ENCODE results near the gene DNAJC1.
A peak's percentile ranks its signal among the peaks of the same experiment; 100 is the strongest.

Gene DNAJC1

GRCh38 chr10:21727452-21728168, 275.9 kb downstream of the DNAJC1 start:
- TF ChIP-seq, protein P1, sequence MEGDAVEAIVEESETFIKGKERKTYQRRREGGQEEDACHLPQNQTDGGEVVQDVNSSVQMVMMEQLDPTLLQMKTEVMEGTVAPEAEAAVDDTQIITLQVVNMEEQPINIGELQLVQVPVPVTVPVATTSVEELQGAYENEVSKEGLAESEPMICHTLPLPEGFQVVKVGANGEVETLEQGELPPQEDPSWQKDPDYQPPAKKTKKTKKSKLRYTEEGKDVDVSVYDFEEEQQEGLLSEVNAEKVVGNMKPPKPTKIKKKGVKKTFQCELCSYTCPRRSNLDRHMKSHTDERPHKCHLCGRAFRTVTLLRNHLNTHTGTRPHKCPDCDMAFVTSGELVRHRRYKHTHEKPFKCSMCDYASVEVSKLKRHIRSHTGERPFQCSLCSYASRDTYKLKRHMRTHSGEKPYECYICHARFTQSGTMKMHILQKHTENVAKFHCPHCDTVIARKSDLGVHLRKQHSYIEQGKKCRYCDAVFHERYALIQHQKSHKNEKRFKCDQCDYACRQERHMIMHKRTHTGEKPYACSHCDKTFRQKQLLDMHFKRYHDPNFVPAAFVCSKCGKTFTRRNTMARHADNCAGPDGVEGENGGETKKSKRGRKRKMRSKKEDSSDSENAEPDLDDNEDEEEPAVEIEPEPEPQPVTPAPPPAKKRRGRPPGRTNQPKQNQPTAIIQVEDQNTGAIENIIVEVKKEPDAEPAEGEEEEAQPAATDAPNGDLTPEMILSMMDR (IDR thresholded peaks at IDR 0.05; ENCODE audit: low read depth, low read length, poor library complexity, severe bottlenecking): no peak
- no peak for TF ChIP-seq EZH2phosphoT487 (IDR thresholded peaks at IDR 0.05; ENCODE audit: borderline replicate concordance, low read length)
- H3K4me1 ChIP-seq (ENCODE audit: control insufficient read depth, low read length): peaks cover 21% of the 10 kb centered on the region
- H4K20me1 ChIP-seq (ENCODE audit: control insufficient read depth, insufficient read depth, low read depth, low read length): peaks cover 11% of the 10 kb centered on the region; the same call in 1 of the 2 replicates
- no peaks in the 10 kb centered on the region for H3K27me3 ChIP-seq (ENCODE audit: control insufficient read depth, low read length)
- peaks cover 6% of the 10 kb centered on the region for H3K79me2 ChIP-seq (ENCODE audit: control insufficient read depth, low read length)
- peaks cover 53% of the 10 kb centered on the region for H3K36me3 ChIP-seq (ENCODE audit: control insufficient read depth, low read length)
- H3K4me3 ChIP-seq (ENCODE audit: low read length): no peak overlapping the region
- no peaks in the 10 kb centered on the region for H3K9me2 ChIP-seq (replicated peaks; ENCODE audit: control insufficient read depth, low read length)
- no peaks in the 10 kb centered on the region for H3K9me3 ChIP-seq (ENCODE audit: control insufficient read depth, insufficient read depth, low read length)
- no peak overlapping the region for H3K27ac ChIP-seq (ENCODE audit: low read depth, low read length)
- peaks cover 19% of the 10 kb centered on the region for H3F3A ChIP-seq (ENCODE audit: control insufficient read depth, insufficient read depth)
- no peak overlapping the region for H3K4me2 ChIP-seq (ENCODE audit: low read length)

GRCh38 chr10:21726601-21727225, 276.8 kb downstream of the DNAJC1 start:
- peaks cover 11% of the 10 kb centered on the region; the same call in 1 of the 2 replicates for H4K20me1 ChIP-seq (ENCODE audit: control insufficient read depth, insufficient read depth, low read depth, low read length)

DNA sequence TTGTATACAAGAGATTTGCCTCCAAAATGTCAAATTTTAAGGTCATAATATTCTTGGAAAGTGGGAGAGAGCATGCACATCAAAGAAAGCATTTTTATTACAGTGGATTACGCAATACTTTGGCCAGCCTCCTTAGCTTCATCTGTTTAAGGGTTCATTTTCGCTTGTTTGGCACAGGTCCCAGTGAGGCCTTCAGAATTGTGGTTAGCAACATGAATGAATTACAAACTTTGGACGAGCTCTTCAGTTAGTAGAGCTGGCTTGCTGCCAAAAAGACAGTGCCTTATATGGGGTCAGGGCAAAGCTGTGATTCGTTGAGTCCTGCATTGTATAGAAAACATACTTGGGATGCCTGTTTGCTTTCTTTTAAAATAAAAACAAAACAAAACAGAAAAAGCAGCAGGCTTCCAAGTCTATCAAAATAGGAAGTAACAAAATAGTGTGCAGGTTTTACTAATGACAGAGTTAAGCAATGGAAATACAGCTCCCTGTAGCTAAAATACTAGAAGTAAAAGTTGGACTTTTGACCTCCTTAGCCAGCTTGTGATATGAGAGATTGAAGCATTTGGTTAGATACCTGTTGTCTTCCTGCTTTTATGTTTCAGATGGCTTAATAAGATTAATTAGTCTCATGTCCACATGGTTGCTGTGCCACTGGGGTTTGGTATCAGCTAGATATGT, 278.7 kb downstream of the DNAJC1 start:
- peaks cover 6% of the 10 kb centered on the region for H3K79me2 ChIP-seq (ENCODE audit: control insufficient read depth, low read length)
- H3K4me1 ChIP-seq (ENCODE audit: control insufficient read depth, low read length): peaks cover 21% of the 10 kb centered on the region
- peaks cover 11% of the 10 kb centered on the region; the same call in 1 of the 2 replicates for H4K20me1 ChIP-seq (ENCODE audit: control insufficient read depth, insufficient read depth, low read depth, low read length)
- no peak for TF ChIP-seq EZH2phosphoT487 (IDR thresholded peaks at IDR 0.05; ENCODE audit: borderline replicate concordance, low read length)
- TF ChIP-seq, protein P1 (IDR thresholded peaks at IDR 0.05; ENCODE audit: low read depth, low read length, poor library complexity, severe bottlenecking): no peak
- H3F3A ChIP-seq (ENCODE audit: control insufficient read depth, insufficient read depth): peaks cover 13% of the 10 kb centered on the region
- H3K9me2 ChIP-seq (replicated peaks; ENCODE audit: control insufficient read depth, low read length): no peaks in the 10 kb centered on the region
- H3K9me3 ChIP-seq (ENCODE audit: control insufficient read depth, insufficient read depth, low read length): no peaks in the 10 kb centered on the region
- no peaks in the 10 kb centered on the region for H3K27me3 ChIP-seq (ENCODE audit: control insufficient read depth, low read length)
- H3K27ac ChIP-seq (ENCODE audit: low read depth, low read length): no peak overlapping the region
- H3K36me3 ChIP-seq (ENCODE audit: control insufficient read depth, low read length): peaks cover 45% of the 10 kb centered on the region
- H3K4me3 ChIP-seq (ENCODE audit: low read length): 0 out of 2 replicates have a peak overlapping the region, but pooled peaks have one; percentile 3
- H3K4me2 ChIP-seq (ENCODE audit: low read length): peak overlapping the region; percentile 37

More at GRCh38 chr10:21726601-21727225, 276.8 kb downstream of the DNAJC1 start:
- Histone ChIP-seq H3K4me2 (ENCODE audit: low read length) (no peak overlapping the region), H3K9me3 (ENCODE audit: control insufficient read depth, insufficient read depth, low read length) (no peaks in the 10 kb centered on the region), H3K4me3 (ENCODE audit: low read length) (no peak overlapping the region), H3K4me1 (ENCODE audit: control insufficient read depth, low read length) (peaks cover 21% of the 10 kb centered on the region), H3K9me2 (replicated peaks; ENCODE audit: control insufficient read depth, low read length) (no peaks in the 10 kb centered on the region), H3K36me3 (ENCODE audit: control insufficient read depth, low read length) (peaks cover 49% of the 10 kb centered on the region), H3F3A (ENCODE audit: control insufficient read depth, insufficient read depth) (peaks cover 16% of the 10 kb centered on the region), H3K27me3 (ENCODE audit: control insufficient read depth, low read length) (no peaks in the 10 kb centered on the region), H3K79me2 (ENCODE audit: control insufficient read depth, low read length) (peaks cover 6% of the 10 kb centered on the region), H3K27ac (ENCODE audit: low read depth, low read length) (no peak overlapping the region)
- TF ChIP-seq EZH2phosphoT487 (IDR thresholded peaks at IDR 0.05; ENCODE audit: borderline replicate concordance, low read length): no peak
- TF ChIP-seq, protein P1 (IDR thresholded peaks at IDR 0.05; ENCODE audit: low read depth, low read length, poor library complexity, severe bottlenecking): no peak
